ENCODE measurements around the gene PCNX4.

The PCNX4 gene

GRCh38 chr14:60175255-60175902, 83.7 kb downstream of the PCNX4 start:
- DNase-seq: no peak

GRCh38 chr14:60178164-60178563, 86.4 kb downstream of the PCNX4 start:
- no peak for DNase-seq

GRCh38 chr14:60178820-60179219, 87.1 kb downstream of the PCNX4 start:
- DNase-seq: no peak

GRCh38 chr14:60179431-60179869, 87.7 kb downstream of the PCNX4 start:
- peak; percentile 63 for DNase-seq

- no peak for DNase-seq
Measured at GRCh38 chr14:60183138-60183537, 91.4 kb downstream of the PCNX4 start.

GRCh38 chr14:60183741-60184140, 92.0 kb downstream of the PCNX4 start:
- DNase-seq: peak; percentile 22

GRCh38 chr14:60184146-60184904, 92.6 kb downstream of the PCNX4 start:
- DNase-seq: peak; percentile 59

GRCh38 chr14:60184905-60185555, 93.3 kb downstream of the PCNX4 start:
- DNase-seq: peak; percentile 17

GRCh38 chr14:60188115-60188514, 96.4 kb downstream of the PCNX4 start:
- DNase-seq: peak; percentile 9

GRCh38 chr14:60188696-60189095, 97.0 kb downstream of the PCNX4 start:
- no peak for DNase-seq

- no peak for DNase-seq
Measured at GRCh38 chr14:60189923-60190840, 98.5 kb downstream of the PCNX4 start.

- DNase-seq: no peak
Measured at GRCh38 chr14:60195179-60195810, 103.6 kb downstream of the PCNX4 start.

- no peak for DNase-seq
Measured at GRCh38 chr14:60196291-60196690, 104.6 kb downstream of the PCNX4 start.

- no peak for DNase-seq
Measured at GRCh38 chr14:60197629-60198303, 106.0 kb downstream of the PCNX4 start.

- no peak for DNase-seq
Measured at GRCh38 chr14:60199321-60199720, 107.6 kb downstream of the PCNX4 start.

- DNase-seq: no peak
Measured at GRCh38 chr14:60204104-60204842, 112.5 kb downstream of the PCNX4 start.

GRCh38 chr14:60204843-60205774, 113.4 kb downstream of the PCNX4 start:
- DNase-seq: no peak

GRCh38 chr14:60206249-60206670, 114.5 kb downstream of the PCNX4 start:
- no peak for DNase-seq

- DNase-seq: no peak
Measured at GRCh38 chr14:60206837-60207533, 115.3 kb downstream of the PCNX4 start.

All from fibroblast of skin of abdomen (primary cell).